GM10248 (cell line): ENCODE results near the gene FUT7.

Source experiments
- CTCF ChIA-PET: fragments of 300-600 bp; sonication (Branson Sonifier 250); formaldehyde crosslinking; extraction: SDS; loops from one replicate; lab custom pipeline; 2021; ENCODE audit warnings: antibody characterized with exemption; lab: Yijun Ruan, JAX
- POLR2A ChIA-PET: fragments of 350-650 bp; sonication (Branson Sonifier 250); formaldehyde crosslinking; extraction: SDS; loops from one replicate; lab custom pipeline; 2020; ENCODE audit warnings: antibody characterized with exemption; lab: Yijun Ruan, JAX
- DNase-seq: peaks from one replicate; pipeline ENCODE4 v3.0.0; 2012; ENCODE audit errors: extremely low spot score
- CTCF ChIP-seq: IDR thresholded peaks from 2 replicates; pipeline ENCODE4 v1.5.1; 2012; ENCODE audit warnings: mild to moderate bottlenecking, low read depth; ENCODE audit errors: extremely low read depth, missing control alignments, control extremely low read depth

The FUT7 gene

GRCh38 chr9:137077010-137077747 lies 45.3 kb upstream of the FUT7 start, which contains the start of gene UAP1L1:
Gene UAP1L1, plus strand, starts transcription at chr9:137077517. Its CDS starts 16 bp downstream, at chr9:137077533.
- DNase-seq: peak; percentile 88
- no peak for TF ChIP-seq CTCF
- ChIA-PET CTCF (interaction anchor here (1.0 to 3.6 kb wide), 10 partner anchors 9 to 160 kb away, joined by 3 to 17 read pairs (median 5); no protein-coding TSS in a partner anchor), POLR2A (interaction anchor here (0.6 to 0.9 kb wide), 2 partner anchors 43 to 340 kb away, joined by 3 to 4 read pairs; no protein-coding TSS in a partner anchor)

- ChIA-PET POLR2A (interaction anchor here (0.9 kb wide), 1 partner anchor 42 kb away, joined by 3 read pairs; no protein-coding TSS in a partner anchor), CTCF (interaction anchor here (1.0 to 3.6 kb wide), 10 partner anchors 9 to 160 kb away, joined by 3 to 17 read pairs (median 5); no protein-coding TSS in a partner anchor)
- TF ChIP-seq CTCF: no peak
- no peak for DNase-seq
Observed at GRCh38 chr9:137076636-137077009, 44.7 kb upstream of the FUT7 start.

- no peak for TF ChIP-seq CTCF
- ChIA-PET CTCF (interaction anchor here (1.2 to 3.6 kb wide), 3 partner anchors 8 to 161 kb away, joined by 5 to 17 read pairs (median 7); no protein-coding TSS in a partner anchor), POLR2A (no interaction called here)
- DNase-seq: no peak
Observed at GRCh38 chr9:137075275-137075775, 43.4 kb upstream of the FUT7 start.

- ChIA-PET CTCF (interaction anchor here (1.2 to 3.6 kb wide), 3 partner anchors 7 to 162 kb away, joined by 5 to 17 read pairs (median 7); no protein-coding TSS in a partner anchor), POLR2A (no interaction called here)
- no peak for DNase-seq
- TF ChIP-seq CTCF: no peak
Observed at GRCh38 chr9:137074657-137075274, 42.9 kb upstream of the FUT7 start.

GRCh38 chr9:137073992-137074399 lies 42.1 kb upstream of the FUT7 start:
- TF ChIP-seq CTCF: no peak
- no peak for DNase-seq
- POLR2A ChIA-PET: no interaction called here
- CTCF ChIA-PET: interaction anchor here (11.6 kb wide), 1 partner anchor 41 kb away, joined by 202 read pairs; the partner anchor contains the start of genes ABCA2 and FUT7

- no peak for TF ChIP-seq CTCF
- ChIA-PET CTCF (interaction anchor here (1.0 to 11.6 kb wide), 11 partner anchors 8 to 224 kb away, joined by 3 to 202 read pairs (median 7); partner anchors contain the start of genes ABCA2, FUT7, MAN1B1 and NPDC1), POLR2A (interaction anchor here (1.6 kb wide), 1 partner anchor 15 kb away, joined by 6 read pairs; the partner anchor contains the start of gene MAN1B1)
- DNase-seq: no peak
Observed at GRCh38 chr9:137071282-137071681, 39.4 kb upstream of the FUT7 start.
